Measurements from ENCODE around the gene PPFIA4. TPM values are rescaled to one million over a fixed set of nuclear protein-coding genes. Genes with fewer than 3 reads are reported as not detected.
"Not testable (repeated sequence)": the region's sequence is repeated elsewhere in the genome, so short reads cannot be mapped to it uniquely, and the experiment has no call there.

Gene PPFIA4
- polyA plus RNA-seq, result 1 to 10 TPM in 1 of 4 donors, under 1 TPM in 2, not detected in 1; 0.27 to 1.2 (median 0.54) TPM
- long read RNA-seq, donor 1, result 0 reads
- long read RNA-seq, donor 2, result 0 reads
- long read RNA-seq, donor 3, result 0 reads
- long read RNA-seq, donor 4, result 0 reads
- long read RNA-seq, donor 5, result 0 reads
- long read RNA-seq, donor 6, result 0 reads
- long read RNA-seq, donor 7, result 0 reads
- long read RNA-seq, donor 8, result 0 reads
- long read RNA-seq, donor 9, result 0 reads
- long read RNA-seq, donor 10, result 0 reads

- H3K9me3 ChIP-seq (ENCODE audit: control insufficient read depth in 2 of 2, insufficient read depth in 1 of 2, low read depth in 1 of 2, low read length in 1 of 2), result peaks cover 0 to 4% of the 10 kb centered on the region in 2 donors
- DNase-seq (peak; percentile 79 to 90), FAIRE-seq (no peak)
- WGBS, 3 donors, result 12 to 19% (median 15%) methylated on average over 34 to 52 of the region's 52 CpGs
- H3K36me3 ChIP-seq (ENCODE audit: control insufficient read depth in 3 of 3, insufficient read depth in 2 of 3, low read depth in 1 of 3, low read length in 3 of 3), result peaks cover 3 to 12% (median 11%) of the 10 kb centered on the region in 3 donors
- peaks cover 0 to 9% (median 3%) of the 10 kb centered on the region in 3 donors for H3K4me1 ChIP-seq (ENCODE audit: control insufficient read depth in 3 of 3, insufficient read depth in 2 of 3, low read depth in 1 of 3, low read length in 2 of 3)
- peak within 1 kb of the TSS in 2 of 3 donors; percentile 50 to 62 for H3K4me3 ChIP-seq (ENCODE audit: low read depth in 1 of 3, low read length in 3 of 3)
- peaks cover 0 to 26% (median 5%) of the 10 kb centered on the region in 3 donors for H3K27me3 ChIP-seq (ENCODE audit: control insufficient read depth in 3 of 3, insufficient read depth in 3 of 3, low read length in 3 of 3)
- peak within 1 kb of the TSS in 1 of 3 donors; percentile 55 for H3K27ac ChIP-seq (ENCODE audit: low read depth in 1 of 3, low read length in 2 of 3)
Observed at GRCh38 chr1:203026031-203026665, at the start of gene PPFIA4. PPFIA4 (plus strand) TSS chr1:203026491; CDS start chr1:203039009, 12,518 bp downstream.

GRCh38 chr1:202976633-202977032 lies 49.7 kb upstream of the PPFIA4 start:
- Histone ChIP-seq H3K4me1 (ENCODE audit: control insufficient read depth in 3 of 3, insufficient read depth in 2 of 3, low read depth in 1 of 3, low read length in 2 of 3) (no peaks in the 10 kb centered on the region), H3K9me3 (ENCODE audit: control insufficient read depth in 2 of 2, insufficient read depth in 1 of 2, low read depth in 1 of 2, low read length in 1 of 2) (no peaks in the 10 kb centered on the region), H3K36me3 (ENCODE audit: control insufficient read depth in 3 of 3, insufficient read depth in 2 of 3, low read depth in 1 of 3, low read length in 3 of 3) (no peaks in the 10 kb centered on the region), H3K4me3 (ENCODE audit: low read depth in 1 of 3, low read length in 3 of 3) (no peak overlapping the region), H3K27ac (ENCODE audit: low read depth in 1 of 3, low read length in 2 of 3) (no peak overlapping the region), H3K27me3 (ENCODE audit: control insufficient read depth in 3 of 3, insufficient read depth in 3 of 3, low read length in 3 of 3) (peaks cover 0 to 16% (median 0%) of the 10 kb centered on the region in 3 donors)
- WGBS, 3 donors, result 7 to 30% (median 14%) methylated on average over 3 of the region's 3 CpGs
- peak in 1 of 2 donors; percentile 39 for DNase-seq
- no peak for FAIRE-seq

GRCh38 chr1:202979459-202979858 lies 46.8 kb upstream of the PPFIA4 start:
- FAIRE-seq (no peak), DNase-seq (no peak)
- 71 to 82% (median 76%) methylated on average over 2 of the region's 2 CpGs for WGBS, 3 donors

GRCh38 chr1:202981939-202982338 lies 44.4 kb upstream of the PPFIA4 start:
- no peak for FAIRE-seq
- no peak overlapping the region for H3K4me3 ChIP-seq (ENCODE audit: low read depth in 1 of 3, low read length in 3 of 3)
- H3K27me3 ChIP-seq (ENCODE audit: control insufficient read depth in 3 of 3, insufficient read depth in 3 of 3, low read length in 3 of 3), result peaks cover 0 to 12% (median 0%) of the 10 kb centered on the region in 3 donors
- no peak overlapping the region for H3K27ac ChIP-seq (ENCODE audit: low read depth in 1 of 3, low read length in 2 of 3)
- no peak for DNase-seq
- no peaks in the 10 kb centered on the region for H3K4me1 ChIP-seq (ENCODE audit: control insufficient read depth in 3 of 3, insufficient read depth in 2 of 3, low read depth in 1 of 3, low read length in 2 of 3)
- H3K9me3 ChIP-seq (ENCODE audit: control insufficient read depth in 2 of 2, insufficient read depth in 1 of 2, low read depth in 1 of 2, low read length in 1 of 2), result no peaks in the 10 kb centered on the region
- WGBS, 3 donors, result 56 to 73% (median 65%) methylated on average over 2 of the region's 2 CpGs
- H3K36me3 ChIP-seq (ENCODE audit: control insufficient read depth in 3 of 3, insufficient read depth in 2 of 3, low read depth in 1 of 3, low read length in 3 of 3), result no peaks in the 10 kb centered on the region

More at GRCh38 chr1:202979459-202979858, 46.8 kb upstream of the PPFIA4 start:
- Histone ChIP-seq H3K4me1 (ENCODE audit: control insufficient read depth in 3 of 3, insufficient read depth in 2 of 3, low read depth in 1 of 3, low read length in 2 of 3) (no peaks in the 10 kb centered on the region), H3K9me3 (ENCODE audit: control insufficient read depth in 2 of 2, insufficient read depth in 1 of 2, low read depth in 1 of 2, low read length in 1 of 2) (no peaks in the 10 kb centered on the region), H3K27me3 (ENCODE audit: control insufficient read depth in 3 of 3, insufficient read depth in 3 of 3, low read length in 3 of 3) (peaks cover 0 to 16% (median 0%) of the 10 kb centered on the region in 3 donors), H3K4me3 (ENCODE audit: low read depth in 1 of 3, low read length in 3 of 3) (no peak overlapping the region), H3K27ac (ENCODE audit: low read depth in 1 of 3, low read length in 2 of 3) (no peak overlapping the region), H3K36me3 (ENCODE audit: control insufficient read depth in 3 of 3, insufficient read depth in 2 of 3, low read depth in 1 of 3, low read length in 3 of 3) (no peaks in the 10 kb centered on the region)

- no peak overlapping the region for H3K27ac ChIP-seq (ENCODE audit: low read depth in 1 of 3, low read length in 2 of 3)
- FAIRE-seq, result no peak
- 21 to 60% (median 54%) methylated on average over 3 of the region's 3 CpGs for WGBS, 3 donors
- no peak for DNase-seq
- no peaks in the 10 kb centered on the region for H3K36me3 ChIP-seq (ENCODE audit: control insufficient read depth in 3 of 3, insufficient read depth in 2 of 3, low read depth in 1 of 3, low read length in 3 of 3)
- no peaks in the 10 kb centered on the region for H3K4me1 ChIP-seq (ENCODE audit: control insufficient read depth in 3 of 3, insufficient read depth in 2 of 3, low read depth in 1 of 3, low read length in 2 of 3)
- no peaks in the 10 kb centered on the region for H3K9me3 ChIP-seq (ENCODE audit: control insufficient read depth in 2 of 2, insufficient read depth in 1 of 2, low read depth in 1 of 2, low read length in 1 of 2)
- H3K27me3 ChIP-seq (ENCODE audit: control insufficient read depth in 3 of 3, insufficient read depth in 3 of 3, low read length in 3 of 3), result peaks cover 0 to 14% (median 0%) of the 10 kb centered on the region in 3 donors
- no peak overlapping the region for H3K4me3 ChIP-seq (ENCODE audit: low read depth in 1 of 3, low read length in 3 of 3)
Observed at GRCh38 chr1:202982715-202983430, 43.4 kb upstream of the PPFIA4 start.

GRCh38 chr1:202986120-202986519 lies 40.2 kb upstream of the PPFIA4 start:
- FAIRE-seq; H3K4me3 ChIP-seq (ENCODE audit: low read depth in 1 of 3, low read length in 3 of 3): not testable (repeated sequence)
- WGBS, 3 donors, result 56 to 81% (median 71%) methylated on average over 9 of the region's 9 CpGs

GRCh38 chr1:202987255-202987654 lies 39.0 kb upstream of the PPFIA4 start:
- H3K9me3 ChIP-seq (ENCODE audit: control insufficient read depth in 2 of 2, insufficient read depth in 1 of 2, low read depth in 1 of 2, low read length in 1 of 2), result no peaks in the 10 kb centered on the region
- peaks cover 0 to 16% (median 3%) of the 10 kb centered on the region in 3 donors for H3K27me3 ChIP-seq (ENCODE audit: control insufficient read depth in 3 of 3, insufficient read depth in 3 of 3, low read length in 3 of 3)
- DNase-seq (no peak), FAIRE-seq (no peak)
- no peaks in the 10 kb centered on the region for H3K36me3 ChIP-seq (ENCODE audit: control insufficient read depth in 3 of 3, insufficient read depth in 2 of 3, low read depth in 1 of 3, low read length in 3 of 3)
- no peak overlapping the region for H3K4me3 ChIP-seq (ENCODE audit: low read depth in 1 of 3, low read length in 3 of 3)
- H3K4me1 ChIP-seq (ENCODE audit: control insufficient read depth in 3 of 3, insufficient read depth in 2 of 3, low read depth in 1 of 3, low read length in 2 of 3), result no peaks in the 10 kb centered on the region
- no peak overlapping the region for H3K27ac ChIP-seq (ENCODE audit: low read depth in 1 of 3, low read length in 2 of 3)
- WGBS, 3 donors, result 76 to 81% (median 78%) methylated on average over 7 of the region's 7 CpGs

More at GRCh38 chr1:202986120-202986519, 40.2 kb upstream of the PPFIA4 start:
- H3K27me3 ChIP-seq (ENCODE audit: control insufficient read depth in 3 of 3, insufficient read depth in 3 of 3, low read length in 3 of 3), result peaks cover 0 to 15% (median 3%) of the 10 kb centered on the region in 3 donors
- not testable (repeated sequence) for H3K36me3 ChIP-seq (ENCODE audit: control insufficient read depth in 3 of 3, insufficient read depth in 2 of 3, low read depth in 1 of 3, low read length in 3 of 3); H3K4me1 ChIP-seq (ENCODE audit: control insufficient read depth in 3 of 3, insufficient read depth in 2 of 3, low read depth in 1 of 3, low read length in 2 of 3); DNase-seq; H3K27ac ChIP-seq (ENCODE audit: low read depth in 1 of 3, low read length in 2 of 3); H3K9me3 ChIP-seq (ENCODE audit: control insufficient read depth in 2 of 2, insufficient read depth in 1 of 2, low read depth in 1 of 2, low read length in 1 of 2)

GRCh38 chr1:202987922-202988583 lies 38.2 kb upstream of the PPFIA4 start:
- H3K9me3 ChIP-seq (ENCODE audit: control insufficient read depth in 2 of 2, insufficient read depth in 1 of 2, low read depth in 1 of 2, low read length in 1 of 2), result no peaks in the 10 kb centered on the region
- no peak overlapping the region for H3K27ac ChIP-seq (ENCODE audit: low read depth in 1 of 3, low read length in 2 of 3)
- FAIRE-seq (no peak), DNase-seq (no peak)
- H3K4me3 ChIP-seq (ENCODE audit: low read depth in 1 of 3, low read length in 3 of 3), result no peak overlapping the region
- H3K36me3 ChIP-seq (ENCODE audit: control insufficient read depth in 3 of 3, insufficient read depth in 2 of 3, low read depth in 1 of 3, low read length in 3 of 3), result no peaks in the 10 kb centered on the region
- 69 to 79% (median 72%) methylated on average over 5 of the region's 5 CpGs for WGBS, 3 donors
- peaks cover 0 to 16% (median 3%) of the 10 kb centered on the region in 3 donors for H3K27me3 ChIP-seq (ENCODE audit: control insufficient read depth in 3 of 3, insufficient read depth in 3 of 3, low read length in 3 of 3)
- H3K4me1 ChIP-seq (ENCODE audit: control insufficient read depth in 3 of 3, insufficient read depth in 2 of 3, low read depth in 1 of 3, low read length in 2 of 3), result no peaks in the 10 kb centered on the region
